Measurements from ENCODE around the gene CEP70.
"Not testable (repeated sequence)": the region's sequence is repeated elsewhere in the genome, so short reads cannot be mapped to it uniquely, and the experiment has no call there.

Gene CEP70

GRCh38 chr3:138594150-138594934 lies at the start of gene CEP70:
TSS of gene CEP70 (minus strand) at chr3:138594260. CDS start at chr3:138572927, 21,333 bp downstream.
- peak; percentile 94 for DNase-seq

- DNase-seq, result no peak
Measured at GRCh38 chr3:138642927-138643253, 48.8 kb upstream of the CEP70 start.

- no peak for DNase-seq
Measured at GRCh38 chr3:138642226-138642926, 48.3 kb upstream of the CEP70 start.

GRCh38 chr3:138640537-138640936 lies 46.5 kb upstream of the CEP70 start:
- no peak for DNase-seq

GRCh38 chr3:138638641-138639040 lies 44.6 kb upstream of the CEP70 start:
- no peak for DNase-seq

GRCh38 chr3:138629526-138629925 lies 35.5 kb upstream of the CEP70 start:
- DNase-seq, result no peak

- no peak for DNase-seq
Measured at GRCh38 chr3:138625707-138626365, 31.8 kb upstream of the CEP70 start.

- no peak for DNase-seq
Measured at GRCh38 chr3:138624518-138624917, 30.5 kb upstream of the CEP70 start.

- DNase-seq, result no peak
Measured at GRCh38 chr3:138620431-138620830, 26.4 kb upstream of the CEP70 start.

- DNase-seq, result no peak
Measured at GRCh38 chr3:138615462-138615861, 21.4 kb upstream of the CEP70 start.

- DNase-seq, result no peak
Measured at GRCh38 chr3:138609898-138610266, 15.8 kb upstream of the CEP70 start.

GRCh38 chr3:138608322-138609135 lies 14.5 kb upstream of the CEP70 start, which contains the start of gene FAIM:
TSS of gene FAIM (plus strand) at chr3:138608771. CDS start at chr3:138619727, 10,956 bp downstream.
- DNase-seq, result peak; percentile 76

- DNase-seq, result not testable (repeated sequence)
Measured at GRCh38 chr3:138604106-138604595, 10.1 kb upstream of the CEP70 start.

- not testable (repeated sequence) for DNase-seq
Measured at GRCh38 chr3:138601661-138602060, 7.6 kb upstream of the CEP70 start.

GRCh38 chr3:138600100-138600745 lies 6.2 kb upstream of the CEP70 start:
- no peak for DNase-seq

GRCh38 chr3:138598534-138598933 lies 4.5 kb upstream of the CEP70 start:
- DNase-seq, result no peak

GRCh38 chr3:138597186-138597976 lies 3.3 kb upstream of the CEP70 start:
- not testable (repeated sequence) for DNase-seq

- no peak for DNase-seq
Measured at GRCh38 chr3:138594935-138595610, 1.0 kb upstream of the CEP70 start.

- no peak for DNase-seq
Measured at GRCh38 chr3:138593488-138594149, 441 bp downstream of the CEP70 start.

- no peak for DNase-seq
Measured at GRCh38 chr3:138591392-138591791, 2.7 kb downstream of the CEP70 start.

Measured in CD4-positive, alpha-beta T cell treated with Interleukin-12 subunit alpha and Interleukin-12 subunit beta, for 1 hour (primary cell).